Measurements from ENCODE around the gene RILPL1.
"Not testable (repeated sequence)": the region's sequence is repeated elsewhere in the genome, so short reads cannot be mapped to it uniquely, and the experiment has no call there.

The RILPL1 gene

GRCh38 chr12:123465084-123465483, 68.4 kb downstream of the RILPL1 start:
- H3K9me3 Mint-ChIP-seq = no peaks in the 10 kb centered on the region

GRCh38 chr12:123463174-123463573, 70.3 kb downstream of the RILPL1 start:
- H3K27me3 Mint-ChIP-seq; H3K27ac Mint-ChIP-seq (ENCODE audit: low read depth); H3K9me3 Mint-ChIP-seq; DNase-seq (ENCODE audit: low spot score in 2 of 2); ATAC-seq (replicated peaks; ENCODE audit: extremely low read depth, poor library complexity, severe bottlenecking); H3K4me3 Mint-ChIP-seq: not testable (repeated sequence)
- Mint-ChIP-seq H3K36me3 (ENCODE audit: insufficient read depth) (peaks cover 39% of the 10 kb centered on the region), H3K4me1 (peaks cover 43% of the 10 kb centered on the region)

More at GRCh38 chr12:123465084-123465483, 68.4 kb downstream of the RILPL1 start:
- no peaks in the 10 kb centered on the region for H3K27me3 Mint-ChIP-seq
- no peak overlapping the region for H3K4me3 Mint-ChIP-seq
- no peak for ATAC-seq (replicated peaks; ENCODE audit: extremely low read depth, poor library complexity, severe bottlenecking)
- peaks cover 34% of the 10 kb centered on the region for H3K4me1 Mint-ChIP-seq
- H3K27ac Mint-ChIP-seq (ENCODE audit: low read depth) = no peak overlapping the region
- peaks cover 26% of the 10 kb centered on the region for H3K36me3 Mint-ChIP-seq (ENCODE audit: insufficient read depth)
- DNase-seq (ENCODE audit: low spot score in 2 of 2) = no peak

GRCh38 chr12:123457980-123458779, 75.3 kb downstream of the RILPL1 start, which contains the start of gene SNRNP35:
Gene SNRNP35 (plus strand): TSS chr12:123458139. CDS start chr12:123465541, 7,402 bp downstream.
- Mint-ChIP-seq H3K4me1 (peaks cover 27% of the 10 kb centered on the region), H3K27me3 (no peaks in the 10 kb centered on the region), H3K27ac (ENCODE audit: low read depth) (peak within 1 kb of the TSS; percentile 100), H3K9me3 (no peaks in the 10 kb centered on the region), H3K4me3 (peak within 1 kb of the TSS; percentile 98), H3K36me3 (ENCODE audit: insufficient read depth) (peaks cover 22% of the 10 kb centered on the region)
- DNase-seq (ENCODE audit: low spot score in 2 of 2) = peak; percentile 79 to 82
- ATAC-seq (replicated peaks; ENCODE audit: extremely low read depth, poor library complexity, severe bottlenecking) = peak; percentile 81

- H3K4me1 Mint-ChIP-seq = peaks cover 13% of the 10 kb centered on the region
- H3K27ac Mint-ChIP-seq (ENCODE audit: low read depth) = no peak overlapping the region
- DNase-seq (ENCODE audit: low spot score in 2 of 2) (no peak), ATAC-seq (replicated peaks; ENCODE audit: extremely low read depth, poor library complexity, severe bottlenecking) (no peak)
- H3K36me3 Mint-ChIP-seq (ENCODE audit: insufficient read depth) = peaks cover 10% of the 10 kb centered on the region
- H3K27me3 Mint-ChIP-seq = no peaks in the 10 kb centered on the region
- no peak overlapping the region for H3K4me3 Mint-ChIP-seq
- H3K9me3 Mint-ChIP-seq = no peaks in the 10 kb centered on the region
Measured at GRCh38 chr12:123453165-123453564, 80.4 kb downstream of the RILPL1 start.

DNA sequence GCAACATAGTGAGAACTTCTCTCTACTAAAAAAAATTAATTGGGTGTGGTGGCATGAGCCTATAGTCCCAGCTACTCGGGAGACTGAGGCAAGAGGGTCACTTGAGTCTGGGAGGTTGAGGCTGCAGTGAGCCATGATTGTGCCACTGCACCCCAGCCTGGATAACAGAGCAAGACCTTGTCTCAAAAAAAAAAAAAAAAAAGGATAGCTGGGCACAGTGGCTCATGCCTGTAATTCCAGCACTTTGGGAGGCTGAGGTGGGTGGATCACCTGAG, 81.3 kb downstream of the RILPL1 start:
- not testable (repeated sequence) for H3K27ac Mint-ChIP-seq (ENCODE audit: low read depth); DNase-seq (ENCODE audit: low spot score in 2 of 2); H3K27me3 Mint-ChIP-seq; H3K4me3 Mint-ChIP-seq; ATAC-seq (replicated peaks; ENCODE audit: extremely low read depth, poor library complexity, severe bottlenecking); H3K36me3 Mint-ChIP-seq (ENCODE audit: insufficient read depth); H3K9me3 Mint-ChIP-seq
- H3K4me1 Mint-ChIP-seq = peaks cover 14% of the 10 kb centered on the region

DNA sequence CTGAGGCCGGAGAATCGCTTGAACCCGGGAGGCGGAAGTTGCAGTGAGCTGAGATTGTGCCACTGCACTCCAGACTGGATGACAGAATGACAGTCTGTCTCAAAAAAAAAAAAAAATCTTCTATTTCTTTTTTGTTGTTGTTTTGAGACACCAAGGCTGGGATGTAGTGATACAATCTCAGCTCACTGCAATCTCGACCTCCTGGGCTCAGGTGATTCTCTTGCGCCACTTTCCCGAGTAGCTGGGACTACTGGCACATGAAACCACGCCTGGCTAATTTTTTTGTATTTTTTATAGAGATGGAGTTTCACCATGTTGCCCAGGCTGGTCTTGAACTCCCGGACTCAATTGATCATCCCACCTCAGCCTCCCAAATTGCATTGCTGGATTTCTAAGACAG, 82.9 kb downstream of the RILPL1 start:
- DNase-seq (ENCODE audit: low spot score in 2 of 2) (no peak), ATAC-seq (replicated peaks; ENCODE audit: extremely low read depth, poor library complexity, severe bottlenecking) (no peak)
- H3K9me3 Mint-ChIP-seq = no peaks in the 10 kb centered on the region
- no peaks in the 10 kb centered on the region for H3K27me3 Mint-ChIP-seq
- no peak overlapping the region for H3K4me3 Mint-ChIP-seq
- H3K4me1 Mint-ChIP-seq = peaks cover 14% of the 10 kb centered on the region
- H3K27ac Mint-ChIP-seq (ENCODE audit: low read depth) = peak overlapping the region; percentile 25
- peaks cover 5% of the 10 kb centered on the region for H3K36me3 Mint-ChIP-seq (ENCODE audit: insufficient read depth)

- Mint-ChIP-seq H3K4me3 (peak overlapping the region; percentile 42), H3K27me3 (no peaks in the 10 kb centered on the region), H3K36me3 (ENCODE audit: insufficient read depth) (peaks cover 5% of the 10 kb centered on the region), H3K27ac (ENCODE audit: low read depth) (no peak overlapping the region), H3K4me1 (peaks cover 14% of the 10 kb centered on the region), H3K9me3 (no peaks in the 10 kb centered on the region)
- no peak for ATAC-seq (replicated peaks; ENCODE audit: extremely low read depth, poor library complexity, severe bottlenecking)
- no peak for DNase-seq (ENCODE audit: low spot score in 2 of 2)
Measured at GRCh38 chr12:123449856-123450255, 83.7 kb downstream of the RILPL1 start.

GRCh38 chr12:123449249-123449733, 84.2 kb downstream of the RILPL1 start:
- H3K9me3 Mint-ChIP-seq = no peaks in the 10 kb centered on the region
- peak overlapping the region; percentile 42 for H3K4me3 Mint-ChIP-seq
- DNase-seq (ENCODE audit: low spot score in 2 of 2) (no peak), ATAC-seq (replicated peaks; ENCODE audit: extremely low read depth, poor library complexity, severe bottlenecking) (no peak)
- H3K27ac Mint-ChIP-seq (ENCODE audit: low read depth) = no peak overlapping the region
- H3K27me3 Mint-ChIP-seq = no peaks in the 10 kb centered on the region
- H3K4me1 Mint-ChIP-seq = peaks cover 14% of the 10 kb centered on the region
- H3K36me3 Mint-ChIP-seq (ENCODE audit: insufficient read depth) = peaks cover 5% of the 10 kb centered on the region

DNA sequence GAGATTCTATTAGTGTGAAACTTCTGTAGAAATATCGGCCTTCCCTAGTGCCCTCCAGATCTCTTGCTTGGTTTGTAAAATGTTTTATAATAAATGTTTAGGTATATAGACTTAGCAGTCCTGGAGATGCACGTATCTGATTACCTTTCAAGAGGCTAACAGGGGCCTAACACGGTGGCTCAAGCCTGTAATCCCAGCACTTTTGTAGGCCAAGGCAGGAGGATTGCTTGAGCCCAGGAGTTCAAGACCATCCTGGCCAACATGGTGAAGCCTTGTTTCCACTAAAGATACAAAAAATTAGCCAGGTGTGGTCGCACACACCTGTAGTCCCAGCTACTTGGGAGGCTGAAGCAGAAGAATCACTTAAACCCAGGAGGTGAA, 87.2 kb downstream of the RILPL1 start:
- no peak overlapping the region for H3K4me3 Mint-ChIP-seq
- no peaks in the 10 kb centered on the region for H3K27me3 Mint-ChIP-seq
- H3K9me3 Mint-ChIP-seq = no peaks in the 10 kb centered on the region

DNA sequence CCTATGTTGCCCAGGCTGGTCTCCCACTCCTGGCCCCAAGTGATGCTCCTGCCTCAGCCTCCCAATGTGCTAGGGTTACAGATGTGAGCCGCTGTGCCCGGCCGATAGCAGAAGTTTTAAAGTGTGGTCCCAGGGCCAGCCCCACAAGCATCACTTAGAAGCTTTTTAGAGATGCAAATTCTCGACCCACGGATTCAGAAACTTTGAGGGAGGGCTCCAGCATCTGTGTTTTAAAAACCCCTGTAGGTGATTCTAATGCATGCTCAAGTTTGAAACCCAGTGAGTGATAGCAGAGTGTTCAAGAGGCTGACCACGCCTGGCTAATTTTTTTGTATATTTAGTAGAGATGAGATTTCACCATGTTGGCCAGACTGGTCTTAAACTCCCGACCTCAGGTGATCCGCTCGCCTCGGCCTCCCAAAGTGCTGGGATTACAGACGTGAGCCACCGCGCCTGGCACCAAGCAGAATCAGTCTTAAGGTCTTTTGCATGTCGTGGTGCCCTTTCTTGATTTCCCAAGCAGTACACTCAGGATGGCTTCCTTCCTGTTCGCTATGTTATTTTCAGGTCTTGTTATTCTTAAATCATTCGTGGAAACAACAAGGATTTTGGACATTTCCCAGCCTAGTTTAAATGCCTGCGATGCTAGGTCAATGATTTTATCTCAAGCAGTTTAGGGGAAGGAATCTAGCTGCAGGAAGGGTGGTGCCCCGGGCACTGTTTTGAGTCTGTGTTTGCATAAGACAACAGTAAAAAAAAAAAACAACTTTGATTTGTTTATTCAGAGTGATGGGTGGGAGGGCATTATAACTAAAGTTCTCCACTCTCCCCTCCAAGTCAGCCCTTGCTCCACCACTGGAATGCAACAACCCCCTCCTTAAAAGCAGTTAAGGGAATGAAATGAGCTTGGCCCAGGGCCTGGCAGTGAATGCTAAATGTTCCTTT, 87.9 kb downstream of the RILPL1 start:
- H3K27me3 Mint-ChIP-seq = no peaks in the 10 kb centered on the region
- DNase-seq (ENCODE audit: low spot score in 2 of 2) = no peak
- ATAC-seq (replicated peaks; ENCODE audit: extremely low read depth, poor library complexity, severe bottlenecking) = no peak
- no peak overlapping the region for H3K27ac Mint-ChIP-seq (ENCODE audit: low read depth)
- no peak overlapping the region for H3K4me3 Mint-ChIP-seq
- peaks cover 5% of the 10 kb centered on the region for H3K36me3 Mint-ChIP-seq (ENCODE audit: insufficient read depth)
- peaks cover 14% of the 10 kb centered on the region for H3K4me1 Mint-ChIP-seq
- no peaks in the 10 kb centered on the region for H3K9me3 Mint-ChIP-seq

More for the DNA sequence above, 87.2 kb downstream of the RILPL1 start:
- DNase-seq (ENCODE audit: low spot score in 2 of 2) = no peak
- no peak for ATAC-seq (replicated peaks; ENCODE audit: extremely low read depth, poor library complexity, severe bottlenecking)
- peaks cover 5% of the 10 kb centered on the region for H3K36me3 Mint-ChIP-seq (ENCODE audit: insufficient read depth)
- peaks cover 14% of the 10 kb centered on the region for H3K4me1 Mint-ChIP-seq
- H3K27ac Mint-ChIP-seq (ENCODE audit: low read depth) = no peak overlapping the region

DNA sequence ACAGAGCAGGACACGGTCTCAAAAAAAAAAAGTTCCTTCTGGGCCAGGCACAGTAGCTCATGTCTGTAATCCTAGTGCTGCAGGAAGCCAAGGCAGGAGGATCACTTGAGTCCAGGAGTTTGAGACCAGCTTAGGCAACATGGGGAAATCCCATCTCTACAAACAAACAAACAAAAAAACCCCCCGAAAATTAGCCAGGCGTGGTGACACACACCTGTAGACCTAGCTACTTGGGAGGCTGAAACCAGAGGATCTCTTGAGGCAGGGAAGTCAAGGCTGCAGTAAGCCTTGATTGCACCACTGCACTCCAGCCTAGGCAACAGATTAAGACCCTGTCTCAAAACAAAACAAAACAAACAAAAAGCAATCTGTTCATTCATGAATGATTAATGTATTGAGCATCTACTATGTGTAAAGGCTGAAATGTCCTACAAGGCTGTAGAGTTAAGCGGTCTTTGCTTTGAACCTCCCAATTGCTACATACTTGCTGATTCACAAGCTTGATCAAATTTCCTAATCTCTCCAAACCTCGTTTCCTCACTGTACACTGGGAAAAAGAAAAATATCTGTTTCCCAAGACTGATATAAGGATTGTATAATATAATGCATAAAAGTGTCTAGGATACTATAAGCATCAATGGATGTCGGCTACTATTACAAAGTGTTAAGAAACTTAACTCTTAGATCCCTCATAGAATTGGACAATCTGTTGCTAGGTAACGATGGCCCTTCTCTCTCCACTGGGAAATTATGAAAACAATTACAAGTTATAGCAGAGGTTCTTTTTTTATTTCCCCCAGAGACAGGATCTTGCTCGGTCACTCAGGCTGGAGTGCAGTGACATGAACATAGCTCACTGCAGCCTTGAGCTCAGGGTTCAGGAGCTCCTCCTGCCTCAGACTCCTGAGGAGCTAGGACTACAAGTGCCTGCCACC, 89.2 kb downstream of the RILPL1 start:
- H3K36me3 Mint-ChIP-seq (ENCODE audit: insufficient read depth) = peaks cover 4% of the 10 kb centered on the region
- no peaks in the 10 kb centered on the region for H3K27me3 Mint-ChIP-seq
- ATAC-seq (replicated peaks; ENCODE audit: extremely low read depth, poor library complexity, severe bottlenecking) (no peak), DNase-seq (ENCODE audit: low spot score in 2 of 2) (no peak)
- peaks cover 10% of the 10 kb centered on the region for H3K4me1 Mint-ChIP-seq
- no peak overlapping the region for H3K27ac Mint-ChIP-seq (ENCODE audit: low read depth)
- no peak overlapping the region for H3K4me3 Mint-ChIP-seq
- no peaks in the 10 kb centered on the region for H3K9me3 Mint-ChIP-seq

GRCh38 chr12:123442774-123443173, 90.7 kb downstream of the RILPL1 start:
- no peak for DNase-seq (ENCODE audit: low spot score in 2 of 2)
- no peaks in the 10 kb centered on the region for H3K36me3 Mint-ChIP-seq (ENCODE audit: insufficient read depth)
- no peaks in the 10 kb centered on the region for H3K27me3 Mint-ChIP-seq
- no peaks in the 10 kb centered on the region for H3K9me3 Mint-ChIP-seq
- H3K4me1 Mint-ChIP-seq = no peaks in the 10 kb centered on the region
- H3K27ac Mint-ChIP-seq (ENCODE audit: low read depth) = no peak overlapping the region
- no peak for ATAC-seq (replicated peaks; ENCODE audit: extremely low read depth, poor library complexity, severe bottlenecking)
- no peak overlapping the region for H3K4me3 Mint-ChIP-seq

Data from central memory CD8-positive, alpha-beta T cell (primary cell).